Fibroblast of lung (primary cell): Measurements from ENCODE around the gene TMEM256. TPM values are rescaled to one million over a fixed set of nuclear protein-coding genes. Genes with fewer than 3 reads are reported as not detected.

Source experiments
- DNase-seq, 2 donors: peaks; one replicate each; pipeline versions ENCODE4 v3.0.0 to v3.0.0-alpha.2; 2010; ENCODE audit warnings: low read depth in 2 of 2
- H2AFZ ChIP-seq: 2 replicates; pipeline ENCODE4 v1.5.1; 2012; ENCODE audit warnings: low read length, control low read depth, inconsistent platforms
- H3K27ac ChIP-seq: 2 replicates; pipeline ENCODE4 v1.5.1; 2011; ENCODE audit warnings: low read length, control low read depth; ENCODE audit not compliant: insufficient read depth
- H3K27me3 ChIP-seq: 2 replicates; pipeline ENCODE4 v1.5.1; 2011; ENCODE audit warnings: mild to moderate bottlenecking, low read length; ENCODE audit not compliant: control insufficient read depth, insufficient read depth
- H3K36me3 ChIP-seq: 2 replicates; pipeline ENCODE4 v1.5.1; 2011; ENCODE audit warnings: low read length; ENCODE audit not compliant: control insufficient read depth, insufficient read depth
- H3K4me1 ChIP-seq: 2 replicates; pipeline ENCODE4 v1.5.1; 2011; ENCODE audit warnings: low read length; ENCODE audit not compliant: control insufficient read depth, insufficient read depth; ENCODE audit errors: extremely low read depth
- H3K4me2 ChIP-seq: 2 replicates; pipeline ENCODE4 v1.5.1; 2011; ENCODE audit warnings: low read length, control low read depth; ENCODE audit not compliant: insufficient read depth; ENCODE audit errors: extremely low read depth
- H3K4me3 ChIP-seq, 4 experiments: fragments of 200-600 bp in 1 of 4; sonication (generic) in 1 of 4; replicated peaks in 1 of 4; 2 replicates each; pipeline ENCODE4 v1.5.1; 2011 to 2016; ENCODE audit warnings: low read length in 4 of 4, low read depth in 3 of 4, mild to moderate bottlenecking in 3 of 4, control low read depth in 2 of 4, inconsistent platforms in 1 of 4, mixed read lengths in 1 of 4; ENCODE audit not compliant: insufficient read depth in 1 of 4; ENCODE audit errors: control extremely low read depth in 1 of 4
- H3K79me2 ChIP-seq: 2 replicates; pipeline ENCODE4 v1.5.1; 2012; ENCODE audit warnings: mild to moderate bottlenecking, low read length, inconsistent platforms; ENCODE audit not compliant: control insufficient read depth, insufficient read depth
- H3K9ac ChIP-seq: 2 replicates; pipeline ENCODE4 v1.5.1; 2011; ENCODE audit warnings: mild to moderate bottlenecking, low read length, control low read depth; ENCODE audit not compliant: insufficient read depth
- H3K9me3 ChIP-seq: 2 replicates; pipeline ENCODE4 v1.5.1; 2012; ENCODE audit warnings: low read depth, low read length; ENCODE audit not compliant: control insufficient read depth, insufficient read depth
- H4K20me1 ChIP-seq: 2 replicates; pipeline ENCODE4 v1.5.1; 2011; ENCODE audit warnings: low read length; ENCODE audit not compliant: control insufficient read depth, insufficient read depth; ENCODE audit errors: extremely low read depth
- CTCF ChIP-seq, 2 donors: IDR thresholded peaks in 1 of 2; conservative IDR thresholded peaks in 1 of 2; 1 replicate in 1 of 2; 2 replicates in 1 of 2; pipeline ENCODE4 v1.5.1; 2011 to 2012; ENCODE audit warnings: low read length in 2 of 2, control low read depth in 1 of 2, inconsistent platforms in 1 of 2, low read depth in 1 of 2, mild to moderate bottlenecking in 1 of 2
- EZH2 ChIP-seq: IDR thresholded peaks from 2 replicates; pipeline ENCODE4 v1.5.1; 2012; ENCODE audit warnings: low read length, control low read depth, mild to moderate bottlenecking; ENCODE audit errors: missing control alignments
- polyA plus RNA-seq, 2 donors: library from polyadenylated mRNA; depleted of rRNA in 1 of 2; stranded (reverse) in 1 of 2; unstranded in 1 of 2; fragments of >200 nt; gene quantifications; 2 replicates each; pipeline ENCODE4 v1.2.1, GENCODE V29; 2011 to 2012; ENCODE audit warnings: missing spikeins in 1 of 2
- total RNA-seq: library from RNA; depleted of rRNA; stranded (reverse); fragments of >200 nt; gene quantifications from 2 replicates; pipeline ENCODE4 v1.2.1, GENCODE V29; 2014

TMEM256 gene
- total and polyA plus RNA-seq, 2 donors (not counting 1 experiment from before 2014, with no cell fraction given): 59.1 to 206 TPM

- H3K9me3 ChIP-seq: no peaks in the 10 kb centered on the region
- H3K9ac ChIP-seq: no peak overlapping the region
- DNase-seq: no peak
- H3K27me3 ChIP-seq: no peaks in the 10 kb centered on the region
- no peaks in the 10 kb centered on the region for H3K79me2 ChIP-seq
- H2AFZ ChIP-seq: no peak overlapping the region
- H3K36me3 ChIP-seq: no peaks in the 10 kb centered on the region
- H4K20me1 ChIP-seq: no peaks in the 10 kb centered on the region
- no peak for TF ChIP-seq CTCF (conservative IDR thresholded peaks at IDR 0.05 in 1 of 2, IDR thresholded peaks at IDR 0.05 in 1 of 2; ENCODE audit: low read depth in 1 of 2, low read length in 2 of 2)
- no peak for TF ChIP-seq EZH2
- no peak overlapping the region for H3K4me3 ChIP-seq
- no peaks in the 10 kb centered on the region for H3K4me1 ChIP-seq
- no peak overlapping the region for H3K27ac ChIP-seq
- no peak overlapping the region for H3K4me2 ChIP-seq
These were observed 19.8 kb upstream of the TMEM256 start for GRCh38 chr17:7423679-7424078.

- H3K27me3 ChIP-seq: no peaks in the 10 kb centered on the region
- no peak overlapping the region for H3K9ac ChIP-seq
- no peak overlapping the region for H3K4me3 ChIP-seq
- no peak overlapping the region for H3K4me2 ChIP-seq
- TF ChIP-seq CTCF (conservative IDR thresholded peaks at IDR 0.05 in 1 of 2, IDR thresholded peaks at IDR 0.05 in 1 of 2; ENCODE audit: low read depth in 1 of 2, low read length in 2 of 2) (no peak), EZH2 (no peak)
- H3K79me2 ChIP-seq: no peaks in the 10 kb centered on the region
- no peak overlapping the region for H2AFZ ChIP-seq
- no peaks in the 10 kb centered on the region for H4K20me1 ChIP-seq
- no peaks in the 10 kb centered on the region for H3K9me3 ChIP-seq
- no peaks in the 10 kb centered on the region for H3K4me1 ChIP-seq
- peaks cover 2% of the 10 kb centered on the region for H3K36me3 ChIP-seq
- H3K27ac ChIP-seq: no peak overlapping the region
- no peak for DNase-seq
These were observed 17.3 kb upstream of the TMEM256 start for GRCh38 chr17:7421186-7421585.

GRCh38 chr17:7419819-7420610 is 16.1 kb upstream of the TMEM256 start, which contains the start of gene SPEM1:
Gene SPEM1, plus strand, starts transcription at chr17:7420324. Its CDS starts 61 bp downstream, at chr17:7420385.
- H3K27me3 ChIP-seq: no peaks in the 10 kb centered on the region
- H2AFZ ChIP-seq: no peak within 1 kb of the TSS
- H3K9me3 ChIP-seq: no peaks in the 10 kb centered on the region
- no peak for DNase-seq
- H3K4me3 ChIP-seq: no peak within 1 kb of the TSS
- H3K9ac ChIP-seq: no peak within 1 kb of the TSS
- H3K79me2 ChIP-seq: no peaks in the 10 kb centered on the region
- H4K20me1 ChIP-seq: no peaks in the 10 kb centered on the region
- H3K4me1 ChIP-seq: no peaks in the 10 kb centered on the region
- H3K36me3 ChIP-seq: peaks cover 3% of the 10 kb centered on the region
- H3K4me2 ChIP-seq: no peak within 1 kb of the TSS
- TF ChIP-seq CTCF (conservative IDR thresholded peaks at IDR 0.05 in 1 of 2, IDR thresholded peaks at IDR 0.05 in 1 of 2; ENCODE audit: low read depth in 1 of 2, low read length in 2 of 2): no peak
- TF ChIP-seq EZH2: no peak
- no peak within 1 kb of the TSS for H3K27ac ChIP-seq
